Smooth muscle cell (in vitro differentiated cells): ENCODE results near the gene PDGFRB. TPM values are rescaled to one million over a fixed set of nuclear protein-coding genes. Genes with fewer than 3 reads are reported as not detected.

ENCODE experiments used
- DNase-seq: peaks from one replicate; lab custom pipeline; 2025; ENCODE audit not compliant: unreplicated experiment; lab: John Stamatoyannopoulos, UW
- H2AFZ ChIP-seq: fragments of 200-600 bp; sonication (generic); 2 replicates; pipeline ENCODE4 v1.6.0; 2016; ENCODE audit warnings: antibody characterized with exemption, low read depth, mild to moderate bottlenecking
- H3F3A ChIP-seq: fragments of 200-600 bp; sonication (generic); 2 replicates; pipeline ENCODE4 v1.6.0; 2017; ENCODE audit warnings: antibody characterized with exemption, low read depth
- H3K27ac ChIP-seq: fragments of 200-600 bp; sonication (generic); 2 replicates; pipeline ENCODE4 v1.5.1; 2016; ENCODE audit warnings: low read depth, mild to moderate bottlenecking
- H3K27me3 ChIP-seq: fragments of 200-600 bp; sonication (generic); 2 replicates; pipeline ENCODE4 v1.6.1; 2016; ENCODE audit warnings: low read depth, mild to moderate bottlenecking
- H3K36me3 ChIP-seq: fragments of 200-600 bp; sonication (generic); 2 replicates; pipeline ENCODE4 v1.5.1; 2016; ENCODE audit warnings: low read depth
- H3K4me1 ChIP-seq: fragments of 200-600 bp; sonication (generic); 2 replicates; pipeline ENCODE4 v1.5.1; 2016; ENCODE audit warnings: low read depth
- H3K4me2 ChIP-seq: fragments of 200-600 bp; sonication (generic); 2 replicates; pipeline ENCODE4 v1.6.0; 2016; ENCODE audit warnings: mild to moderate bottlenecking
- H3K4me3 ChIP-seq: fragments of 200-600 bp; sonication (generic); 2 replicates; pipeline ENCODE4 v1.5.1; 2016; ENCODE audit warnings: mild to moderate bottlenecking
- H3K79me2 ChIP-seq: fragments of 200-600 bp; sonication (generic); 2 replicates; pipeline ENCODE4 v1.6.0; 2016; ENCODE audit warnings: low read depth, mild to moderate bottlenecking
- H3K9ac ChIP-seq: fragments of 200-600 bp; sonication (generic); 2 replicates; pipeline ENCODE4 v1.6.0; 2016; ENCODE audit warnings: low read depth
- H3K9me3 ChIP-seq: fragments of 200-600 bp; sonication (generic); replicated peaks from 2 replicates; pipeline ENCODE4 v1.5.1; 2016; ENCODE audit warnings: low read depth
- H4K20me1 ChIP-seq: fragments of 200-600 bp; sonication (generic); 2 replicates; pipeline ENCODE4 v1.6.0; 2016; ENCODE audit warnings: low read depth
- CTCF ChIP-seq: fragments of 200-600 bp; sonication (generic); IDR thresholded peaks from 2 replicates; pipeline ENCODE4 v1.5.1; 2017; ENCODE audit warnings: borderline replicate concordance, mild to moderate bottlenecking, antibody characterized with exemption; ENCODE audit not compliant: insufficient read depth, poor library complexity, severe bottlenecking
- WGBS: methylation state at CpG from one replicate; pipeline ENCODE4 v1.1.7; 2016; ENCODE audit warnings: low lambda C conversion rate; 5-methylcytosine and 5-hydroxymethylcytosine counted together
- polyA plus RNA-seq: library from polyadenylated mRNA; unstranded; fragments of >200 nt; fragmentation: Nextera tagmentation; extraction: Ambion mirVana; gene quantifications from 2 replicates; pipeline ENCODE4 v1.2.1, GENCODE V29; 2016
- total RNA-seq: library from RNA; depleted of rRNA; stranded (reverse); fragments of >200 nt; gene quantifications from 2 replicates; pipeline ENCODE4 v1.2.3, GENCODE V29; 2014

The PDGFRB gene
- total and polyA plus RNA-seq, 2 experiments from 2014 or later = 370 to 522 TPM

DNA sequence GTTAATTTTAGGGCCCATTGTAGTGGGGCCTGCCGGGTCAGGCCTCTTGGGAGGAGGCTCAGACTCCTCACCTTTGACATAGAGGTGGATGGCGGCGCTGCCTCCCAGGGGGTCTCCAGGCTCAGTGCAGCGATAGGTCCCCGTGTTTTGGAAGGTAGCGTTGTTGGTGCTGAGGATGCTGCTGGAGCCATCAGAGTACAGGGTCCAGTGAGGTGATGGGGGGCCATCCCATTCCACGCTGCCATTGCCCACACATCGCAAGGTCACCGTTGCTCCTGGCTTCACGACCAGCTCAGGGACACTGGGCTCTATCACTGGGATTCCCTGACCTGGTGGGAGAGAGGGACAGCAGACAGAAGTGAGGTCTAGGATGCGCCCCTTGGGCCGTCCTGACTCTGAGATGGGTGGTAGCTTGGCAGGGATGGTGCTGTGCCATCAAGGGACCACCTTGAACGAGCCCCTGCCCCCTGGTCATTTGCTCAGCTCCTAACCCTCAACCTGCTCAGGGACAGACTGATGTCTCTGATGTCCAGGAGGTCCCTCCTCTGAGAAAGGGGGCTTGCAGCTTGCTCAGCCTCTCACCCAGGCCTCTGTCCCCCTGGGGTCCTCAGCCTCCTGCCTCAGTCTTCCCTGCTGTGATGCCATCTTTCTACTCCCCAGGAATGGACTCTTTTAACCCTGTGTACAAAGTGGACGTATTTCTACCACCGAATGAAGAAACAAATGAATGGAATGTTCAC is 74.8 kb downstream of the PDGFRB start:
- Histone ChIP-seq H3K4me2 (no peak overlapping the region), H3K27me3 (no peaks in the 10 kb centered on the region), H3K36me3 (no peaks in the 10 kb centered on the region), H3K9ac (no peak overlapping the region), H3K9me3 (no peaks in the 10 kb centered on the region), H2AFZ (no peak overlapping the region), H3K4me1 (peaks cover 12% of the 10 kb centered on the region), H3F3A (peaks cover 8% of the 10 kb centered on the region), H4K20me1 (no peaks in the 10 kb centered on the region), H3K27ac (no peak overlapping the region), H3K4me3 (no peak overlapping the region), H3K79me2 (no peaks in the 10 kb centered on the region)
- no peak for TF ChIP-seq CTCF
- WGBS = 92% methylated on average over 15 of the region's 15 CpGs
- no peak for DNase-seq

- DNase-seq = no peak
- WGBS = 97% methylated on average over 19 of the region's 19 CpGs
- TF ChIP-seq CTCF = no peak
Measured at GRCh38 chr5:150079909-150080461, 75.7 kb downstream of the PDGFRB start.

GRCh38 chr5:150078802-150079689 is 76.6 kb downstream of the PDGFRB start:
- WGBS = 83% methylated on average over 7 of the region's 7 CpGs
- no peak overlapping the region for H3K27ac ChIP-seq
- DNase-seq = no peak

More at GRCh38 chr5:150079909-150080461, 75.7 kb downstream of the PDGFRB start:
- Histone ChIP-seq H3K4me1 (peaks cover 12% of the 10 kb centered on the region), H3K9me3 (no peaks in the 10 kb centered on the region), H3K79me2 (no peaks in the 10 kb centered on the region), H3K27me3 (no peaks in the 10 kb centered on the region), H3K27ac (no peak overlapping the region), H3K4me3 (no peak overlapping the region), H3F3A (peaks cover 8% of the 10 kb centered on the region), H3K9ac (no peak overlapping the region), H4K20me1 (no peaks in the 10 kb centered on the region), H3K36me3 (no peaks in the 10 kb centered on the region), H3K4me2 (no peak overlapping the region), H2AFZ (no peak overlapping the region)

More at GRCh38 chr5:150078802-150079689, 76.6 kb downstream of the PDGFRB start:
- no peak overlapping the region for H3K4me2 ChIP-seq
- no peak overlapping the region for H2AFZ ChIP-seq
- no peaks in the 10 kb centered on the region for H3K27me3 ChIP-seq
- peaks cover 8% of the 10 kb centered on the region for H3F3A ChIP-seq
- no peaks in the 10 kb centered on the region for H4K20me1 ChIP-seq
- H3K79me2 ChIP-seq = no peaks in the 10 kb centered on the region
- no peak for TF ChIP-seq CTCF
- peaks cover 12% of the 10 kb centered on the region for H3K4me1 ChIP-seq
- no peaks in the 10 kb centered on the region for H3K36me3 ChIP-seq
- no peak overlapping the region for H3K9ac ChIP-seq
- H3K4me3 ChIP-seq = no peak overlapping the region
- H3K9me3 ChIP-seq = no peaks in the 10 kb centered on the region
